GM12878 (cell line): Measurements from ENCODE around the gene NKIRAS1. TPM values are rescaled to one million over a fixed set of nuclear protein-coding genes. Genes with fewer than 3 reads are reported as not detected.

Experiments
- CBX5 ChIP-seq: sonication (generic); IDR thresholded peaks from 2 replicates; pipeline ENCODE4 v1.6.1; 2016; ENCODE audit warnings: low read depth, moderate library complexity, mild to moderate bottlenecking, inconsistent platforms
- CHD4 ChIP-seq: fragments of 200-600 bp; sonication (generic); IDR thresholded peaks from 2 replicates; pipeline ENCODE4 v1.6.1; 2016; ENCODE audit warnings: mild to moderate bottlenecking
- CREM ChIP-seq: IDR thresholded peaks from 2 replicates; pipeline ENCODE4 v1.6.1; 2014; ENCODE audit warnings: antibody characterized with exemption, low read depth
- EP300 ChIP-seq, 2 experiments: fragments of 150-350 bp in 1 of 2; IDR thresholded peaks; 2 replicates each; pipeline ENCODE4 v1.6.1; 2011 to 2012; ENCODE audit warnings: low read depth in 2 of 2, low read length in 2 of 2, borderline replicate concordance in 1 of 2, improper control_type of control experiment in 1 of 2, inconsistent platforms in 1 of 2; ENCODE audit not compliant: control insufficient read depth in 1 of 2
- EZH2 ChIP-seq: IDR thresholded peaks from 2 replicates; pipeline ENCODE4 v1.6.1; 2012; ENCODE audit warnings: low read depth, mild to moderate bottlenecking, control low read depth, inconsistent platforms, low read length, borderline replicate concordance; ENCODE audit not compliant: control insufficient read depth
- IKZF2 ChIP-seq, 2 experiments: fragments of 450-650 bp; IDR thresholded peaks; 2 replicates each; pipeline ENCODE4 v1.6.1; 2017; ENCODE audit warnings: mild to moderate bottlenecking in 2 of 2, moderate library complexity in 2 of 2
- KLF5 ChIP-seq: fragments of 450-650 bp; IDR thresholded peaks from 2 replicates; pipeline ENCODE4 v1.6.1; 2014; ENCODE audit warnings: mild to moderate bottlenecking; ENCODE audit not compliant: partially characterized antibody
- MYB ChIP-seq: fragments of 150-350 bp; IDR thresholded peaks from 2 replicates; pipeline ENCODE4 v1.6.1; 2014; ENCODE audit warnings: mild to moderate bottlenecking, low read depth, low read length, borderline replicate concordance
- NFYB ChIP-seq: IDR thresholded peaks from 2 replicates; pipeline ENCODE4 v1.6.1; 2011; ENCODE audit warnings: low read depth, mild to moderate bottlenecking, low read length, improper control_type of control experiment, moderate library complexity; ENCODE audit not compliant: insufficient read depth
- NR2F1 ChIP-seq: fragments of 450-650 bp; conservative IDR thresholded peaks from 2 replicates; pipeline ENCODE4 v1.6.1; 2017; ENCODE audit warnings: mild to moderate bottlenecking
- POLR2A ChIP-seq: IDR thresholded peaks from 2 replicates; pipeline ENCODE4 v1.6.1; 2011; ENCODE audit warnings: low read depth, mild to moderate bottlenecking, low read length
- RAD21 ChIP-seq: IDR thresholded peaks from 2 replicates; pipeline ENCODE4 v1.6.1; 2011; ENCODE audit warnings: mild to moderate bottlenecking, low read depth, low read length, moderate library complexity; ENCODE audit not compliant: insufficient read depth
- RCOR1 ChIP-seq: conservative IDR thresholded peaks from 2 replicates; pipeline ENCODE4 v1.6.1; 2012; ENCODE audit warnings: low read depth, low read length, improper control_type of control experiment
- RFX5 ChIP-seq: IDR thresholded peaks from 2 replicates; pipeline ENCODE4 v1.6.1; 2011; ENCODE audit warnings: low read depth, low read length, improper control_type of control experiment
- SP1 ChIP-seq: IDR thresholded peaks from one replicate; pipeline ENCODE4 v1.6.1; 2011; ENCODE audit warnings: low read depth, low read length
- TCF3 ChIP-seq: IDR thresholded peaks from 2 replicates; pipeline ENCODE4 v1.6.1; 2012; ENCODE audit warnings: low read depth, mild to moderate bottlenecking, low read length, borderline replicate concordance; ENCODE audit not compliant: insufficient read depth
- YY1 ChIP-seq: IDR thresholded peaks from 2 replicates; pipeline ENCODE4 v1.6.1; 2011; ENCODE audit warnings: low read depth, mild to moderate bottlenecking, low read length
- ZBED1 ChIP-seq: IDR thresholded peaks from 2 replicates; pipeline ENCODE4 v1.6.1; 2016; ENCODE audit warnings: borderline replicate concordance
- ZZZ3 ChIP-seq: IDR thresholded peaks from 2 replicates; pipeline ENCODE4 v1.6.1; 2011; ENCODE audit warnings: low read depth; ENCODE audit not compliant: control insufficient read depth, insufficient read length
- polyA plus RNA-seq, 11 experiments: library from polyadenylated mRNA; depleted of rRNA in 4 of 11; unstranded in 6 of 11; stranded (reverse) in 5 of 11; fragments of >200 nt; fragmentation: Nextera tagmentation in 4 of 11; fragmentation: Illumina TruSeq in 1 of 11; extraction: Ambion mirVana in 4 of 11; extraction: Trizol in 1 of 11; gene quantifications; 1 replicate in 1 of 11; 2 replicates in 10 of 11; pipeline versions ENCODE4 v1.2.1 to v1.2.3, GENCODE V29; 2011 to 2016; ENCODE audit warnings: inconsistent platforms in 2 of 11, missing spikeins in 2 of 11, low read depth in 1 of 11
- total RNA-seq, 4 experiments: library from RNA; depleted of rRNA in 3 of 4; stranded (reverse); fragments of >200 nt in 3 of 4; fragmentation: Illumina TruSeq in 1 of 4; extraction: Trizol in 1 of 4; gene quantifications; 2 replicates each; pipeline versions ENCODE4 v1.2.1 to v1.2.3, GENCODE V29; 2013 to 2021
- TF ChIP-seq, protein P1 (sequence below): fragments of 450-650 bp; formaldehyde crosslinking; IDR thresholded peaks from 2 replicates; pipeline ENCODE4 v1.4.0; 2022; ENCODE audit warnings: mild to moderate bottlenecking, moderate library complexity
- TF ChIP-seq, protein P2 (sequence below): fragments of 450-650 bp; IDR thresholded peaks from 2 replicates; pipeline ENCODE4 v1.6.1; 2014; ENCODE audit warnings: mild to moderate bottlenecking

NKIRAS1 gene
- total and polyA plus RNA-seq, 10 of the 15 experiments (the other 5 are each of a cell fraction or from before 2014, with no cell fraction given) = 7.1 to 17.9 (median 10.9) TPM

GRCh38 chr3:23944861-23945662, 28.3 kb upstream of the NKIRAS1 start, which contains the start of gene NR1D2 (continued):
- TF ChIP-seq, protein P1, sequence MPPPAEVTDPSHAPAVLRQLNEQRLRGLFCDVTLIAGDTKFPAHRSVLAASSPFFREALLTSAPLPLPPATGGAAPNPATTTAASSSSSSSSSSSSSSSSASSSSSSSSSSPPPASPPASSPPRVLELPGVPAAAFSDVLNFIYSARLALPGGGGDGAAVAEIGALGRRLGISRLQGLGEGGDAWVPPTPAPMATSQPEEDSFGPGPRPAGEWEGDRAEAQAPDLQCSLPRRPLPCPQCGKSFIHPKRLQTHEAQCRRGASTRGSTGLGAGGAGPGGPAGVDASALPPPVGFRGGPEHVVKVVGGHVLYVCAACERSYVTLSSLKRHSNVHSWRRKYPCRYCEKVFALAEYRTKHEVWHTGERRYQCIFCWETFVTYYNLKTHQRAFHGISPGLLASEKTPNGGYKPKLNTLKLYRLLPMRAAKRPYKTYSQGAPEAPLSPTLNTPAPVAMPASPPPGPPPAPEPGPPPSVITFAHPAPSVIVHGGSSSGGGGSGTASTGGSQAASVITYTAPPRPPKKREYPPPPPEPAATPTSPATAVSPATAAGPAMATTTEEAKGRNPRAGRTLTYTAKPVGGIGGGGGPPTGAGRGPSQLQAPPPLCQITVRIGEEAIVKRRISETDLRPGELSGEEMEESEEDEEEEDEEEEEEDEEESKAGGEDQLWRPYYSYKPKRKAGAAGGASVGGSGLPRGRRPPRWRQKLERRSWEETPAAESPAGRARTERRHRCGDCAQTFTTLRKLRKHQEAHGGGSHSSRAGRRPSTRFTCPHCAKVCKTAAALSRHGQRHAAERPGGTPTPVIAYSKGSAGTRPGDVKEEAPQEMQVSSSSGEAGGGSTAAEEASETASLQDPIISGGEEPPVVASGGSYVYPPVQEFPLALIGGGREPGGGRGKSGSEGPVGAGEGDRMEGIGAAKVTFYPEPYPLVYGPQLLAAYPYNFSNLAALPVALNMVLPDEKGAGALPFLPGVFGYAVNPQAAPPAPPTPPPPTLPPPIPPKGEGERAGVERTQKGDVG = no peak
- TF ChIP-seq CBX5 = no peak
- TF ChIP-seq RCOR1 = no peak
- TF ChIP-seq SP1 = no peak
- TF ChIP-seq RAD21 = peak; percentile 19; the same call in 1 of the 2 replicates
- TF ChIP-seq TCF3 = no peak
- TF ChIP-seq CREM = no peak
- no peak for TF ChIP-seq CHD4
- no peak for TF ChIP-seq MYB
- TF ChIP-seq NFYB = no peak
- TF ChIP-seq ZBED1 = no peak
- TF ChIP-seq, protein P2, sequence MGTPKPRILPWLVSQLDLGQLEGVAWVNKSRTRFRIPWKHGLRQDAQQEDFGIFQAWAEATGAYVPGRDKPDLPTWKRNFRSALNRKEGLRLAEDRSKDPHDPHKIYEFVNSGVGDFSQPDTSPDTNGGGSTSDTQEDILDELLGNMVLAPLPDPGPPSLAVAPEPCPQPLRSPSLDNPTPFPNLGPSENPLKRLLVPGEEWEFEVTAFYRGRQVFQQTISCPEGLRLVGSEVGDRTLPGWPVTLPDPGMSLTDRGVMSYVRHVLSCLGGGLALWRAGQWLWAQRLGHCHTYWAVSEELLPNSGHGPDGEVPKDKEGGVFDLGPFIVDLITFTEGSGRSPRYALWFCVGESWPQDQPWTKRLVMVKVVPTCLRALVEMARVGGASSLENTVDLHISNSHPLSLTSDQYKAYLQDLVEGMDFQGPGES = no peak
- TF ChIP-seq EZH2 = no peak
- no peak for TF ChIP-seq EP300 (IDR thresholded peaks at IDR 0.05; ENCODE audit: borderline replicate concordance in 1 of 2, control insufficient read depth in 1 of 2, low read depth in 2 of 2, low read length in 2 of 2)
- no peak for TF ChIP-seq KLF5
- TF ChIP-seq RFX5 = no peak
- TF ChIP-seq IKZF2 (IDR thresholded peaks at IDR 0.05) = peak; percentile 67 to 74
- TF ChIP-seq POLR2A = peak; percentile 76
- TF ChIP-seq YY1 = no peak
- TF ChIP-seq ZZZ3 = no peak
- TF ChIP-seq NR2F1 = no peak
